Activated CD4-positive, CD25-positive, alpha-beta regulatory T cell treated with anti-CD3 and anti-CD28 coated beads, Interleukin-2, amount 50 U/mL, for 16 hours (primary cell): Measurements from ENCODE around the gene HBS1L.

Source experiments
- DNase-seq: peaks from one replicate; pipeline ENCODE4 v3.0.0-alpha.2; 2020; ENCODE audit warnings: low read depth, low spot score

Gene HBS1L

DNA sequence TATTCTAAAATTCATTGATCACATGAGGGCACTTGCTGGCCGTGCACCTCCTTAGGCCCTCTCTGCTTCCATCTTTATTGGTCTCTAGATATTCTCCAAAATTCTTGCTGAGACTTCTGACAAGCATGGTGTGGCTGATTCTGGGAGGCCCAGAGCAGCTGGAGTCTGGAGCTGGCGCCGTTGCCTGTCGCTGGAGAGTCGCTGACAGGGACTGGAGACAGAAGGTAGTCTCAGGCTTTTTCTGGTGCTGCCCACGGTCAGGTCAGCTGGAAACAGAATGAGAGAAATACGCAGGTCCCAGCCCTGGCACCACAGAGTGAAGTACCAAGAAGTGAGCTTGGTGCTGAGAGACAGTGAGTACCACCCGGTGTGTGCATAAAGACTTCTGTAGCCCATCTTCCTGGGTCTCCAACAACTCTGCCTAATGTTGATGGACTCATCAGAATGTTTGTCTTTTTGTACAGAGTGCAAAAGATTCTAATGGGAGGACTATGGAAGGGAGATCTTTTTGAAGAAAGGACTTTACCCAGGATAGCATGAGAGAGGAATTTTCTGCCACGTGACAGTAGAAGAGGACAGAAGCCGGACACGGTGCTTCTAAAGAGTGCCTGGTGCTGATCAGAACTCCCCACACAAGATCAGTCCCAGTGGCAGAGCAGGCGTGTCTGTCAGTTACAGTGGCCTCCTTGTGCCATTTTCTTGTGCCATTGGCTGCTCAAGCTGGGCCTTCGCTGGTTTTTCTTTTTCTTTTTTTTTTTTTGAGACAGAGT, 102.9 kb downstream of the HBS1L start:
- no peak for DNase-seq

DNA sequence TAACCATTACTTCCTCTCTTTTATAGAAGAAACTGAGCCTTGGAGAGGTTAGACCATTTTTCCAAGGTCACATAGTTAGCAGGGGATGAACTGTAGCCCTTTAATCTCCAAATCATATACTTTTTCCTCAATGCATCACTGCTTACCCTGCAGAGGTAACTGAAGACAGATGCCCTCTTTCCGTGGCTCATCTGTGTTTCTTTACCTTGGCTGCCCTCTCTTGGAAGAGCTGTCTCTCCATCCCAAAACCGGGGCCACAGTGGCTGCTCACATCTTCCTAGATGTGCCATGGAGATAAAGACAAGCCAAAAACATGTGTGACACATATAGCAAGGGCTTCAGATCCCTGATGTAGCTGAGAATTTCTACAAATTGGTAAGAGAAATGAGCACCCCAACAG, 104.1 kb downstream of the HBS1L start:
- DNase-seq = no peak

DNA sequence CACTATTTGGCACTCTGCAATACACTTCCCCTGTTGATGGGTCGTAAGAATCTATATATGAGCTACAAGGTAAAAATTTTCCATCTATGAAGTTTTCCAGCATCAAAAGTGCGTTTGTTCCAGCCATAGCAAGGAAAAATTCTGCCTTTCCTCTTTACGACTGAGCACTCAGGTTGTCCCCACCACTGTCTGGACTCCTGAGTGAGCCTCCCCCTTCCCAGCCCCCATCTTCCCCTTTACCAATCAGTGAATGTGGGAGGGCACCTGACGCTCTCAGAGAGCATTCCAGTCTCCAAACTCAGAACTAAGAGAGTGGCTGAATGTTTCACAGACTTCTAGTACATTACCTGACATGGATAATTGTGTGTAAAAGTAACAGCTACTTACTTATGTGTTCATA, 104.7 kb downstream of the HBS1L start, which contains the start of gene ALDH8A1:
Gene ALDH8A1 (minus strand): TSS at position 175 of the 400 bp plus-strand sequence. CDS start 48 bp downstream, at position 127.
- DNase-seq = no peak

DNA sequence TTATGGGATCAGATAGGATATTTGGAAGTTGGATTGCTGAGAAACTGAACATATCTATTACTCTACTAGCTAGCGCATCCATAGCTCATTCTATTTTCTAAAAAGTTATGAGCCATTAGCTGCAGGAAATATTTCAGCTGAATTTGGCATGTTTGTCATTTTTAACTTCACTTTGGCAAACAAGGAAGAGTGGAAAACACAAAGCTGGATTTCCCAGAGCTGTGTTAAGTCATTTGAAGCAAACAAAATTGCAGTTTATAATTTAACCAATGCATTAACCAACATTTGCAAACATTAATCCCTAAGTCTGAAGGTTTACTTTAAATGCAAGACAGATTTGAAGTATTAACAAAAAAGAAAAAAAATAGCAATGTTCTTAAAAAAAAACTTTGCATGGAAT, 105.9 kb downstream of the HBS1L start:
- DNase-seq = no peak

DNA sequence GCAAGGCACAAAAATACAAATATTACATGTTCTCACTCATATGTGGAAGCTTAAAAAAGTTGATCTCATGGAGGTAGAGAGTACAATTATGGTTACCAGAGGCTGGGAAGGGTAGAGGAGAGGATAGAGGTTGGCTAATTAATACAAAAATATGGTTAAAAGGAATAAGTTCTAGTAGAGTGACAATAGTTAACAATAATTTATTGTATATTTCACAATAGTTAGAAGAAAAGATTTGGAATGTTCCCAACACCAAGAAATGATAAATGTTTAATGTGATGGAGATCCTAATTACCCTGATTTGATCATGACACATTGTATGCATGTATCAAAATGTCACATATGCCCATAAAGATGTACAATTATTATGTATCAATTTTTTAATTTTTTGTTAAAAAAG, 106.5 kb downstream of the HBS1L start:
- no peak for DNase-seq

DNA sequence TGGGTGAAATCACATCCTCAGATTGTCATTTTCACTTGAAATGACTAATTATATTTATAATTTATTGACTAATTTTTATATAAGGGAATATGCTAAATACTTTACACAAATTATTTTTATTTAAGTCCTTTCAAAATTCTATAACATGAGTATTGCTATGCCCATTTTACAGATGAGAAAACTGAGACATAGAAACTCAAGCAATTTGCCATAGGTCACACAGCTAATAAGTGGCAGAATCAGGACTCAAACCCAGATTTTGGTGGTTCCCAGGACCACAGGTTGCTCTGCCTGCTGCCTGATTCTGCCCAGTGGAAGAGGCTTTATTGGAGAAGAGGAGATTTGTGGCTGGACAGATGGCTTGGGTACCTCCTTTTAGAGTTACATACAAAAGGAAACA, 109.6 kb downstream of the HBS1L start:
- DNase-seq = no peak

DNA sequence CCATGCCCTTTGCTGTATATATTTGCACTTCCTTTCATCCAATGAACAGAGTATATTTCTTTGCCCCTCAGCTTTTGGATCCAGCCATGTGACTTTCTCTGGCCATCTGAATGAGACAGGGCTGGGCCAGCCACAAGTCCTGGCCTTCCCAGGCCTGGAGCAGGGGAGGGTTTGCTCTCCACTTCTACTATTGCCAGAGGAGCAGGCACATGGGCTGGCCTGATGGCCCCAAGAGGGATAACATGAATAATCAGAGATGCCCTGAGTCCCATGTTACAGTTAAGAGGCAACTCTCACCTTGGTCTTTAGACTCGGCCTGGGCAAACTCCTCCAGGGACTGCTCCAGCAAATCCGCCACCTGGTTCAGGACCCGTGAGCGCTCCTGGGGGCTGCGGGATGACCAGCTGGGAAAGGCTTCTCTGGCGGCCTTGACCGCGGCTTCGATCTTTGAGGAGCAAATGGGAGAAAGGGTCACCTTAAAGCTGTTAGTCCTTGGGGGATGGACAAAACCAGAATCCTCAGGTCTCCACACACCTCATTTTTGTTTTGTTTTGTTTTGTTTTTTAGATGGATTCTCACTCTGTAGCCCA, 111.0 kb downstream of the HBS1L start:
- no peak for DNase-seq

DNA sequence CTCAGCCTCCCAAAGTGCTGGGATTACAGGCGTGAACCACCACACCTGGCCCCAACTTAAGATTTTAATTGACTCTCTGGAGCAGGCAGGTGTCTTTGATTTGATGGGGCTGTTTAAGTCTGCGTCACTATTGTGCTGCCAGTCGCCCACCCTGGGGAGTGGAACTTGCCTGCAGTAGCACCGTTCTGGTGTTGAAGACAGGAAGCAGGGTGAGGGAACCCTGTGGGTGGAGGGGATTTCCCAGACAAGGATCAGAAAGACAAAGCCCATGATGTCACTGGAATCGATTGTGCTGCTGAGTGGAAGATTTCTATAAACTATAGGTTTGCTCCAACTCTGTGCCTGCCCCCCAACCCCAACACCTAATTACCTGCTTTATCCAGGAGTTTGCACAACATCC, 115.7 kb downstream of the HBS1L start:
- peak; percentile 15 for DNase-seq

DNA sequence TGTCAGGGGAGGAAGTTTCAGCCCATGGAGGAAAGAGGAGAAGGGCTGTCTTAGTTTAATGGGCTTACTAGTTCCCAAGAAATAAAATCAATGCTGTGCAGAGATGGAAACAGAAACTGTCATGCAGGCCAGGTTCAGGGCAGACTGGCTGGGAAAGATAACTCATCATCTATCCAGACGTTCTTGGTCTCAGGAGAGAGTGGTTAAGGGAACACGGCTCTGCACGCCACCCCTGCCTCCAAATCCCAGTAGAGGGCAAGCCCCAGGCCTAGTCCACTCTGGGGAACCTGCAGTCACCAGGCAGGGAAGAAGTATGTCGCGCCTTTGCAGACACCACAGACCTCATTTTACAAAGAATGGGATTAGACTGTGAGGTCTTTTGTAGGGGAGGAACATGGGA, 117.2 kb downstream of the HBS1L start:
- DNase-seq = no peak

DNA sequence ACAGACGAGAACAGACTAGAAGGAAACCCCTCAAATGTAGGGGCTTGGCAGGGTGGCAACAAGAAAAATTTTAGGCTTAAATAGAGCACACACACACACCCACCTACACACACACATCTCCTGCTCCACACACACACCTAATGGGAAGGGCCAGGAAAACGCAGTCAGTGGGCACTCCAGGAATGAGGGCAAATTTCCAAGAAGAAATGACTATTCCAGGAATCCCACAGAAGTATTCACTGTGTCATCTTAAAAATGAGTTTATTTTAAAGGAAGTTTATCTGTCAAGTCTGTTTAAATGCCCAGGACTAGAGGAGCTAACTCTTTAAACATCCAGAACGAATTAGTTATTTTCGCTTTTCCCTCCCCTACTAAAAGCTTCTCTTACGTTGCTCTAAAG, 117.7 kb downstream of the HBS1L start:
- no peak for DNase-seq

DNA sequence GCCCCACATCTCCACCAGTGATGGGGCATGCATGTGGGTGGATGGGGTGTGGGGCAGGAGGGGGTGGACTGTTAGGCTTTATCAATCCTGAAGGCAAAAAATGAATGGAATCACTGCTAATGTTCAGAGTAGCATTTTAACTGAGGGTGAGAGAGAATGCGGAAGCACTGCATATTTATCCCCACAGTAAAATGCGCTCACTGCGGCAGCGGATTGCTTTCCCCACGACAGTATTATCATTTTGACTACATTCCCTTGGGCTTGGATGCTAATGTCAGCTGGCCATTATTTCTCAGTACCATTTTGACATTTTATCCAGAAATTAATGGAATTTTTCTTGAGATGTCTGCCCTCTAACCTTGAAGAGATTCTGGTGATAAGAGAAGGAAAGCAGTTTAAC, 118.1 kb downstream of the HBS1L start:
- DNase-seq = no peak

DNA sequence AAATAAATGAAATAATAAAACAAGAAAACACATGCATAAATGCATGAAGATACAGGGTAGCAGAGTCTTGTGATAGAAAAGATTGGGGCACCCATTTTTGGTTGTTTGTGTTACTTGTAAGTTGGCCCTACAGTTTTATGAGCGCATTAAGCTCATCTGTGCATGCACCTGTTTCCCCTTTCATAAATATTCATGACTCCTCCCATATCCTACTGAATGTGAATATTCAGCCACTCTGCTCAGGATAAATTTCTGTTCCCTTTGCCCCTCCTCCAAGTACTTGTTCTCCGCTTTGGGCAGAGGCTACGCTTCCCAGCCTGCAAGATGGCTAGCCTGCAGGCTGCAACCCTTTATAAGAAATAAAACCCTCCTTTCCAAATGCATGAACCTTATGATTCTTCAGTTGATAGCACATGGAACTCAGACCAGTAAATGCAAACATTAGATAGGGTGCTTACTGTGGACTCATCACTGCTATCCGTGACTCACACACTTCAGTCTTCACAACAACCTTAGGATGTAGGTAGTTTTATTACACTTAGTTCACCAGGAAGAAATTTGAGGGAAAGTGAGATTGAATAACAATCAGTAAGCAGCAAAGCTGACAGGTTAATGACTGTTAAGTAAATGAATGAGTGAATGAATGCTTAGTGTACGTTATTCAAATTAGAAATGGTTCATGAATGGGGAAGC, 119.7 kb downstream of the HBS1L start:
- no peak for DNase-seq

DNA sequence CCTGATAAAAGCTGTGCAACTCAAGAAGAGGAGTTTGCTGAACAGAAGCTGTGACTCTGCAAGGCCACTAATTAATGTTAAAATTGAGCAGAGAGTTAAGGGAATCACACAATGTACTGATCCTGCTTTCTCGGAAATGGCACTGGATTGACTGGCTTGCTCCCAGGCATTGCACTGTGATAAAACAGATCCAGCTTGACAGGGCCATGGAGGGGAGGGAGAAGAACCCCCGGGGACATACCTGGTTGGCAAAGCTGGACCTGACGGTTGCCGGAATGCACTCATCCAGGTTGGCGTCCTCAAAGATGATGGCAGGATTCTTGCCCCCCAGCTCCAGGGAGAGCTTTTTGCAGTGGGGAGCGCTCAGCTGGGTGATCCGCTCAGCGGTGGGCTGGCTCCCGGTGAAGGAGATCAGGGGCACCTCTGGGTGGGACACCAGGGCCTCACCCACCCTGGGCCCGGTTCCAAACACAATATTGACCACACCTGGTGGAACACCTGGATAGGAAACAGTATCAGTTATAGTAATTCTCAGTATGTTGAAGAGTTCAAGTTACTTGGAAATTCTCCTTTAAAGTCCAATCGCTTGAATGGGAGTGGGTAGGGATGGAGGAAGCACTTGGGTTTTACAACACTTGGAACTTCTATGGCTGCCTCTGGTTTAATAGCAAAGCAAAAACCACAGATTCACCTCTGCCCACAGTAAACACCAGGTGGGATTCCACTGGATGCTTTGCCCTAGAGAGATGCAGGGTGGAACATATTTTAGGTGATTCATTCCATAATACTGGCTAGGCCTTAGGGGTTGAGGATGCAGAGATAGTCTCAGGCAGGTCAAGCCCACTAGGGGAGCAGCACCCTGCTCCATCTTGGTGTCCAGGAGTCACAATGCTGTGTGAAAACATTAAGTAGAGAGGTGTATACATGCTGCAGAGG, 121.8 kb downstream of the HBS1L start:
- no peak for DNase-seq

DNA sequence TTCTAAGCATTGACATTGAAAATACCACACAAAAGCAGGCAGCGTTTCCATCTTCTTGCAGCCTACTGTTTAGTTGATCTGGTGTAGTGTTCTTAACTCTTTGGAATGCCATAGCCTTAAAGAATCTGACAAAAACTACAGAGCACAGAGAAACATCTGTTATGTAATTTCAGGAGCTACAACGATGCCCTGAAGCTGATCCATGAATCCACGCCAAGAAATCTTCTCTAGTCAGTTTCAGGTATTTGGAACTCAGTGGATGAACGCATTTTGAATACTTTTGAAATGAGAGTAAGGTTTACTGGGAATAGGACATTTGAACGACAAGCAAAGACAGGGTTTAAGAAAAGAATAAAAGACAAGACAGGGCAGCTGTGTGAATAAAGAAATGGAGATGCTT, 122.5 kb downstream of the HBS1L start:
- no peak for DNase-seq

DNA sequence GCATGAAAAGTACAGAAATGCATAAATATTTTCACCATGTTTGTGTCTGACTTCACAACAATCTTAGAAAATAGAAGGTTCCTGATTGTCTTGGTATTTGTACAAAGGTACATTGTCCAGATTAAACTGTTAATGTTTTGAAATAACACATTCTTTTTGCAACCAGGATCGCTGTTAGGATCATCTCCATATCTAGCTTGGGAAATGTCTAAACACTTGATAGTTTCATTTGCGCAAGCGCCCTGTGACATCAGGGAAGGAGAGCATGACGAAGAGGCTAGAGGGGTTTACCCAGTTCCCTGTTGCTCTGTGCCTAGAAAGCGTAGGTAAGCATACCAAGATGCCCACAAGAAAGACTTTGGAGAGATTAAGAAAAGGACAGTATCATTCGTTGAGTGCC, 124.2 kb downstream of the HBS1L start:
- DNase-seq = no peak

DNA sequence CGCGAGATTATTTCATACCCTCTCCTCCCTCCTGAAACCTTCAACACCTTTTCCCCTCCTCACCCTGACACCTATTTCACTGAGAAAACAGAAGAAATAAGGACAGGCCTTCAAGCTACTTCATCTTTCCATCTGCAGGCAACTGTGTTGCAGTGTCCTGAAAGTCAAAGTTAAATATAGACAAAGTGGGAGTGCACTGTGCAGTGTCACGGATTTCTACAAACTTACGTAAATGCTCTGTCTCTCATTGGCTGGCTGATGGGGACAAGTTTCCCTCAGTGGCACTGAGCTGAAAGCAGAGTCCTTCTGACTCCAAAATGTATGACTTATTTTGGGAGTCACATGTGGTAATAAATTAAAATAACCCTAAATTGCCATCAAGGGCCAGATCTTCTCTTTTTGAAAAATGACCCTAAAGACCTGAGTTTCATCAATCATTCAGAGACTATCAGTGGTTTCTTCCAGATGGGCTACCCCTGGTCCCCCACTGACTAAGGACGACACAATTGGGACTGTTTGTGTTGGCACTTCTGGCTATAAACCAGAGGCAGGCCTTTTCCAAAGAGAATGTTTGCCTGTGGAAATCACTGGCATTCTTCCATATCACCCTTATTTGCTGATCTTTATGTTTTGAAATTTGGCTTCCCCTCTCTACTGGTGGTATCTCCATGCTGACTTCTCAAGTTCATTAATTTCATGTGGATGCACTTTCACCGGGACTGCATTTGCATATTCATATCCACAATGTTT, 126.3 kb downstream of the HBS1L start:
- DNase-seq = no peak

DNA sequence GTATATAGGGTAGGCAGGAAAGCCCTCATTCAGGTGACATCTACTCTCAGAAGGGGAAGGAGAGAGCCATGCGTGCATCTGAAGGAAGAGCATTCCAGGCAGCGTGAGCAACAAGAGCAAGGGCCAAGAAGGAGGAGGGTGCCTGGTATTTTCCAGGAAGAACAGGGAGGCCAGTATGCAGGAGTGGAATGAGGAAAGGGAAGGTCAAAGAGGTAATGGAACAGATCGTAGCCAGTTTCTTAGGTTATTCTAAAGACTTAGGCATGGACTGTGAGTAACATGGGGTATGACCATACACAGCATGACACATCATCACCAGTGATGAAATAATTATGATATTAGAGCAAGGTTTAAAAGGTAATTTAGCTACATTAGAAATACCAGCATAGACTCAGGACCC, 128.8 kb downstream of the HBS1L start:
- DNase-seq = no peak

DNA sequence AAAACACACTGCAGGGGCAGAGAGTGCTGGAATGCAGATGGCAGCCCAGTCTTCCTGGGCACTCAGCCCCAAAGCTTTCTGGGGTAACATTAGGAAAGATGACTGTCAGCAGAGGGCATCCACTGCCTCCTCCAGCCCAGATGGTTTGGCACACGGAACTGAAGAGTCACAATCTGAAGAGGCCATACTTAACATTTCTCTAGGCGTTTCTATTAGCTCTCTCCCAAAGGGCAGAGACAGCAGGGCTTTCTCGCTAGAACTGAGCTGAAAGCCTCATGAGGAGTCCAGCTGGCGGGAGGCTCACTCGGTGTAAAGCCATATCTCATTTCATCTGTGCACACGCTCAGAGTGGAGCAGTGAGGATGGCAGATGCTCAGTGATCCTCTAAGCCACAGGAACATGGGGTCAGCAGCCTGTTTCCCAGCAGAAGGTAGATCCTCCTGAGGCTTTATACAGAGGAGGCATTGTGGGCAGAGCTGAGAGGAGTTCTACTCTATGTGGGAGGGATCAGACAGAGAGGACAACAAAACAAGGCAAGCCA, 132.8 kb downstream of the HBS1L start:
- no peak for DNase-seq

DNA sequence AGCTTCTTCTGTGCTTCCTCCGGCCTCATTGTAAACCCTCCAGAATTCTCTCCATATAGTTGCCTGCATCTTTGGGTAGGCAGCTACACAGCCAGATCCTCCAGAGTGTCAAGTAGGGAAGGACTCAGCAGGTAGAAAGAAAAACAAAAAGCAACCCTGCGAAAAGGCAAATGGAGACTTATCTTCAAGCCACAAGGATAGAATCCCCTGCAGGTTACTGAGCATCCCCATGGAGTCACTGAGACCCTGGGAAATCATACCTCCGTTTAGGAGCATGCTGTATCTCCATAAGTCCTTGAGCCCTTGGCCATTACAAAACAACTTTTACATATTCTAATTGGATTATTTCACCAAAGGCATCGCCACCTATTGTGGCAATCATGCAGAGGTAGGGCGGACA, 133.3 kb downstream of the HBS1L start:
- DNase-seq = no peak

DNA sequence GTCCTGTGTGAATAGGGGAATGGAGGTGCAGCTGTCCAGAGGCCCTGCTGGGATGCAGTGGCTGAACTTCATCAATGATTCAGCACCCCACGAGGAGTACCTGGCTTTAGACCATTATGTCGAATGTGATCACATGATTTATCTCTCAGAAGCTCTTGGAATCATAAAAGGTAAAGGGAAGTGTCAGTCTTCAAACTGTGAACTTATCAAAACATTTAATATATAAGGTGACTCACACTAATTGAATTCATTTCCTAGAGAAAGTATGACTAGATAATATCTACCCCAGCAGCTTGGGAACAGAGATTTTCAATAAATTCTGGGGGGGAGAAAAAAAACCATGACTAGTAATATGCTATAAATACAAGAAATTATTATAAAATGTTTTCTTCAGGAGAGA, 134.2 kb downstream of the HBS1L start:
- no peak for DNase-seq

DNA sequence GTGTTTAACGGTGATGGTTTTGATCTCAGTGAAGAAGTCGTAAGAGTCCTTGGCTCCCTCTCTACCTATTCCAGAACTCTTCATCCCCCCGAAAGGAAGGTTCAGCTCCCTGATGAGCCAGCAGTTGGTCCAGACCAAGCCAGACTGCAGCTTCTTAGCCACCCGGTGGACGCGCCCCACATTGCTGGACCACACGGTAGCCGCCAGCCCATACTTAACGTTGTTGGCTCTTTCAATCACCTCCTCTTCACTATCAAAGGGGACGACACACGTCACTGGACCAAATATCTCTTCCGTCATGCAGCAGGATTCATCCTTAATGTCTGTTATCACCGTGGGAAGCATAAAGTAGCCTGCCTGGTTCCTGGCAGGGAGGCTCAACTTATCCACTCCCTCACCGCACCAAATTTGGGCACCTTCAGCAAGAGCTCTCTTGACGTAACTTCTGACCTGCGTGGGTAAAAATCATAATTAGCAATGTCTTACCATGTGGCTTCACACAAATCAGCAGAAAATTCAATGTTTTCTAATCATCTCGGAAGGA, 136.1 kb downstream of the HBS1L start:
- DNase-seq = no peak
